HepG2 (cell line): ENCODE results near the gene CLDND2. TPM values are rescaled to one million over a fixed set of nuclear protein-coding genes. Genes with fewer than 3 reads are reported as not detected.

ENCODE experiments used
- DNMT3B ChIP-seq: conservative IDR thresholded peaks from 2 replicates; pipeline ENCODE4 v1.6.1; 2016; ENCODE audit warnings: missing biosample characterization, control low read depth
- FOXO1 ChIP-seq: sonication (generic); formaldehyde crosslinking; IDR thresholded peaks from 2 replicates; pipeline ENCODE4 v1.4.0; 2020; ENCODE audit warnings: missing genetic modification reagents
- HOXD1 ChIP-seq: sonication (generic); formaldehyde crosslinking; IDR thresholded peaks from 2 replicates; pipeline ENCODE4 v1.5.0; 2020; ENCODE audit warnings: missing genetic modification reagents
- NR2F2 ChIP-seq: IDR thresholded peaks from 2 replicates; pipeline ENCODE4 v1.6.1; 2012; ENCODE audit warnings: low read depth, inconsistent platforms, borderline replicate concordance
- U2AF2 ChIP-seq: fragments of 200-400 bp; formaldehyde crosslinking; IDR thresholded peaks from 2 replicates; pipeline ENCODE4 v1.6.1; 2017; ENCODE audit warnings: low read depth, mild to moderate bottlenecking, low read length
- ZMYM3 ChIP-seq: sonication (generic); formaldehyde crosslinking; IDR thresholded peaks from 2 replicates; pipeline ENCODE4 v1.5.1; 2020; ENCODE audit warnings: mild to moderate bottlenecking, missing genetic modification reagents
- ZNF367 ChIP-seq: sonication (generic); formaldehyde crosslinking; IDR thresholded peaks from 2 replicates; pipeline ENCODE4 v1.4.0; 2020; ENCODE audit warnings: missing genetic modification reagents, borderline replicate concordance
- ZNF446 ChIP-seq: sonication (generic); formaldehyde crosslinking; IDR thresholded peaks from 2 replicates; pipeline ENCODE4 v1.5.0; 2020; ENCODE audit warnings: mild to moderate bottlenecking, missing genetic modification reagents
- ZNF510 ChIP-seq: sonication (generic); formaldehyde crosslinking; IDR thresholded peaks from 2 replicates; pipeline ENCODE4 v1.4.0; 2020; ENCODE audit warnings: low read depth, mild to moderate bottlenecking, missing genetic modification reagents
- ZNF607 ChIP-seq: sonication (generic); formaldehyde crosslinking; IDR thresholded peaks from 2 replicates; pipeline ENCODE4 v1.5.1; 2020; ENCODE audit warnings: missing genetic modification reagents, mild to moderate bottlenecking, borderline replicate concordance
- polyA plus RNA-seq, 8 experiments: library from polyadenylated mRNA; depleted of rRNA in 3 of 8; stranded (reverse) in 7 of 8; unstranded in 1 of 8; fragments of >200 nt; fragmentation: Illumina TruSeq in 4 of 8; extraction: Trizol in 4 of 8; gene quantifications; 2 replicates each; pipeline versions ENCODE4 v1.2.1 to v1.2.3, GENCODE V29; 2011 to 2016; ENCODE audit warnings: low read depth in 4 of 8, missing spikeins in 1 of 8, mixed read lengths in 1 of 8; ENCODE audit not compliant: insufficient read depth in 1 of 8
- total RNA-seq, 5 experiments: library from RNA; depleted of rRNA; stranded (reverse); fragments of >200 nt; fragmentation: Illumina TruSeq; extraction: Trizol; gene quantifications; 2 replicates each; pipeline ENCODE4 v1.2.3, GENCODE V29; 2016; ENCODE audit warnings: low read depth in 1 of 5
- TF ChIP-seq, protein P1 (sequence below): sonication (generic); formaldehyde crosslinking; conservative IDR thresholded peaks from 2 replicates; pipeline ENCODE4 v1.8.0; 2022; ENCODE audit warnings: low read depth, missing genetic modification reagents
- TF ChIP-seq, protein P2 (sequence below): IDR thresholded peaks from 2 replicates; pipeline ENCODE4 v1.6.1; 2012; ENCODE audit warnings: low read length, improper control_type of control experiment
- TF ChIP-seq, protein P3 (sequence below), 2 experiments: sonication (generic) in 1 of 2; formaldehyde crosslinking in 1 of 2; IDR thresholded peaks; 2 replicates each; pipeline versions ENCODE4 v1.4.0 to v1.6.1; 2018 to 2020; ENCODE audit warnings: missing genetic modification reagents in 2 of 2, borderline replicate concordance in 1 of 2, low read depth in 1 of 2, mild to moderate bottlenecking in 1 of 2, missing biosample characterization in 1 of 2
- TF ChIP-seq, protein P4 (sequence below): sonication (generic); formaldehyde crosslinking; IDR thresholded peaks from 2 replicates; pipeline ENCODE4 v1.4.0; 2020; ENCODE audit warnings: mild to moderate bottlenecking, missing genetic modification reagents
- TF ChIP-seq, protein P5 (sequence below), 2 experiments: sonication (generic) in 1 of 2; formaldehyde crosslinking in 1 of 2; IDR thresholded peaks; 2 replicates each; pipeline versions ENCODE4 v1.5.1 to v1.6.1; 2011 to 2020; ENCODE audit warnings: borderline replicate concordance in 1 of 2, low read depth in 1 of 2, low read length in 1 of 2, mild to moderate bottlenecking in 1 of 2, missing genetic modification reagents in 1 of 2, moderate library complexity in 1 of 2
- TF ChIP-seq, protein P6 (sequence below): sonication (generic); formaldehyde crosslinking; IDR thresholded peaks from 2 replicates; pipeline ENCODE4 v1.8.0; 2022; ENCODE audit warnings: mild to moderate bottlenecking, missing genetic modification reagents

Gene CLDND2
- total and polyA plus RNA-seq, 2 of the 13 experiments (the other 11 are each of a cell fraction or from before 2014, with no cell fraction given): 0.84 to 1.8 TPM

DNA sequence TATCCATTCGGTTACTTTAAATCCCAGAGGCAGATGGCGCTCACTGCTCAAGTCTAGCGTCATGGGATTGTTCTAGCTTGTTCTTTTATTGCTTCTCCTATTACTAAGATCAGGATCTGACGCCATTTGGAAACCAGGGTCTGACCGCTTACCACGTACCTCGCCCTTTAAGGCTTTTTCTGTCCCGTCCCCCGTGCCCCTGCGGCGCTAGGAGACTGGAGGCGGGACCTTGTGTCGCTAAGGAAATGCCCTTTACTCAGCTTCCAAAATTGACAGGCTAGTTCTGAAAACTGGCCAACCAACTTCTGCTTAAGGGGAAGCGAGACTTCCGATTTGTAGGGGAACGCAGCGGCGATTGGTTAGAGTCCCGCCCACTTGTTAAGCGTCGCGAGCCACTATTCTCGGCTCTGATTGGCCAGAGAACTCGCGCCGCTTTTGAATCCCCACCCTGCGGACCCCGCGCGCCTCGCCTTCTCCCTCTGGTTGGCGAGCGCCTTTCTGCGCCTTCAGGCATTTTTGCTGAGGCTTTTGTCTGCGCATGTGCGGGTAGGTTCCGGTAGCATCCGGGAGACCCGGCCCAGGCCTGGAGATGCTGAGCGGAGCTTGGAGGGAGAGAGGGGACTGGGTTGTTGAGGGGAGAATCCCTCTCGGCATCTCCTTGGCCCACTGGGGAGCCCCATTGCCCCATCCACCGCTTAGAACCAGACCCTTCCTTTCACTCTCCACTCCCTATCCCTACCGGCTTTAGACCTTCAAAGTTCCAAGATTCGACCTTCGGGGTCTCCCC, 25.4 kb upstream of the CLDND2 start (continued):
- TF ChIP-seq, protein P1, sequence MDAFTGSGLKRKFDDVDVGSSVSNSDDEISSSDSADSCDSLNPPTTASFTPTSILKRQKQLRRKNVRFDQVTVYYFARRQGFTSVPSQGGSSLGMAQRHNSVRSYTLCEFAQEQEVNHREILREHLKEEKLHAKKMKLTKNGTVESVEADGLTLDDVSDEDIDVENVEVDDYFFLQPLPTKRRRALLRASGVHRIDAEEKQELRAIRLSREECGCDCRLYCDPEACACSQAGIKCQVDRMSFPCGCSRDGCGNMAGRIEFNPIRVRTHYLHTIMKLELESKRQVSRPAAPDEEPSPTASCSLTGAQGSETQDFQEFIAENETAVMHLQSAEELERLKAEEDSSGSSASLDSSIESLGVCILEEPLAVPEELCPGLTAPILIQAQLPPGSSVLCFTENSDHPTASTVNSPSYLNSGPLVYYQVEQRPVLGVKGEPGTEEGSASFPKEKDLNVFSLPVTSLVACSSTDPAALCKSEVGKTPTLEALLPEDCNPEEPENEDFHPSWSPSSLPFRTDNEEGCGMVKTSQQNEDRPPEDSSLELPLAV: peak; percentile 81; the same call in 1 of the 2 replicates
- TF ChIP-seq, protein P2, sequence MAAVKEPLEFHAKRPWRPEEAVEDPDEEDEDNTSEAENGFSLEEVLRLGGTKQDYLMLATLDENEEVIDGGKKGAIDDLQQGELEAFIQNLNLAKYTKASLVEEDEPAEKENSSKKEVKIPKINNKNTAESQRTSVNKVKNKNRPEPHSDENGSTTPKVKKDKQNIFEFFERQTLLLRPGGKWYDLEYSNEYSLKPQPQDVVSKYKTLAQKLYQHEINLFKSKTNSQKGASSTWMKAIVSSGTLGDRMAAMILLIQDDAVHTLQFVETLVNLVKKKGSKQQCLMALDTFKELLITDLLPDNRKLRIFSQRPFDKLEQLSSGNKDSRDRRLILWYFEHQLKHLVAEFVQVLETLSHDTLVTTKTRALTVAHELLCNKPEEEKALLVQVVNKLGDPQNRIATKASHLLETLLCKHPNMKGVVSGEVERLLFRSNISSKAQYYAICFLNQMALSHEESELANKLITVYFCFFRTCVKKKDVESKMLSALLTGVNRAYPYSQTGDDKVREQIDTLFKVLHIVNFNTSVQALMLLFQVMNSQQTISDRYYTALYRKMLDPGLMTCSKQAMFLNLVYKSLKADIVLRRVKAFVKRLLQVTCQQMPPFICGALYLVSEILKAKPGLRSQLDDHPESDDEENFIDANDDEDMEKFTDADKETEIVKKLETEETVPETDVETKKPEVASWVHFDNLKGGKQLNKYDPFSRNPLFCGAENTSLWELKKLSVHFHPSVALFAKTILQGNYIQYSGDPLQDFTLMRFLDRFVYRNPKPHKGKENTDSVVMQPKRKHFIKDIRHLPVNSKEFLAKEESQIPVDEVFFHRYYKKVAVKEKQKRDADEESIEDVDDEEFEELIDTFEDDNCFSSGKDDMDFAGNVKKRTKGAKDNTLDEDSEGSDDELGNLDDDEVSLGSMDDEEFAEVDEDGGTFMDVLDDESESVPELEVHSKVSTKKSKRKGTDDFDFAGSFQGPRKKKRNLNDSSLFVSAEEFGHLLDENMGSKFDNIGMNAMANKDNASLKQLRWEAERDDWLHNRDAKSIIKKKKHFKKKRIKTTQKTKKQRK: no peak; the same call in 1 of the 2 replicates
- no peak; the same call in 1 of the 2 replicates for TF ChIP-seq NR2F2
- TF ChIP-seq HOXD1 (CRISPR knock-in tag): no peak
- TF ChIP-seq, protein P3, sequence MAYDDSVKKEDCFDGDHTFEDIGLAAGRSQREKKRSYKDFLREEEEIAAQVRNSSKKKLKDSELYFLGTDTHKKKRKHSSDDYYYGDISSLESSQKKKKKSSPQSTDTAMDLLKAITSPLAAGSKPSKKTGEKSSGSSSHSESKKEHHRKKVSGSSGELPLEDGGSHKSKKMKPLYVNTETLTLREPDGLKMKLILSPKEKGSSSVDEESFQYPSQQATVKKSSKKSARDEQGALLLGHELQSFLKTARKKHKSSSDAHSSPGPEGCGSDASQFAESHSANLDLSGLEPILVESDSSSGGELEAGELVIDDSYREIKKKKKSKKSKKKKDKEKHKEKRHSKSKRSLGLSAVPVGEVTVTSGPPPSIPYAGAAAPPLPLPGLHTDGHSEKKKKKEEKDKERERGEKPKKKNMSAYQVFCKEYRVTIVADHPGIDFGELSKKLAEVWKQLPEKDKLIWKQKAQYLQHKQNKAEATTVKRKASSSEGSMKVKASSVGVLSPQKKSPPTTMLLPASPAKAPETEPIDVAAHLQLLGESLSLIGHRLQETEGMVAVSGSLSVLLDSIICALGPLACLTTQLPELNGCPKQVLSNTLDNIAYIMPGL (CRISPR knock-in tag; IDR thresholded peaks at IDR 0.05; ENCODE audit: borderline replicate concordance in 1 of 2, low read depth in 1 of 2): no peak
- 0 out of 2 replicates have a peak, but pooled peaks have one; percentile 48 for TF ChIP-seq ZNF367 (CRISPR knock-in tag)
- TF ChIP-seq, protein P4, sequence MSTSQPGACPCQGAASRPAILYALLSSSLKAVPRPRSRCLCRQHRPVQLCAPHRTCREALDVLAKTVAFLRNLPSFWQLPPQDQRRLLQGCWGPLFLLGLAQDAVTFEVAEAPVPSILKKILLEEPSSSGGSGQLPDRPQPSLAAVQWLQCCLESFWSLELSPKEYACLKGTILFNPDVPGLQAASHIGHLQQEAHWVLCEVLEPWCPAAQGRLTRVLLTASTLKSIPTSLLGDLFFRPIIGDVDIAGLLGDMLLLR (CRISPR knock-in tag): no peak
- no peak for TF ChIP-seq FOXO1 (CRISPR knock-in tag)
- TF ChIP-seq, protein P5, sequence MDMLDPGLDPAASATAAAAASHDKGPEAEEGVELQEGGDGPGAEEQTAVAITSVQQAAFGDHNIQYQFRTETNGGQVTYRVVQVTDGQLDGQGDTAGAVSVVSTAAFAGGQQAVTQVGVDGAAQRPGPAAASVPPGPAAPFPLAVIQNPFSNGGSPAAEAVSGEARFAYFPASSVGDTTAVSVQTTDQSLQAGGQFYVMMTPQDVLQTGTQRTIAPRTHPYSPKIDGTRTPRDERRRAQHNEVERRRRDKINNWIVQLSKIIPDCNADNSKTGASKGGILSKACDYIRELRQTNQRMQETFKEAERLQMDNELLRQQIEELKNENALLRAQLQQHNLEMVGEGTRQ (IDR thresholded peaks at IDR 0.05; ENCODE audit: low read depth, low read length): no peak
- TF ChIP-seq, protein P5 (CRISPR knock-in tag; IDR thresholded peaks at IDR 0.05; ENCODE audit: borderline replicate concordance): no peak
- TF ChIP-seq U2AF2: no peak
- no peak for TF ChIP-seq ZNF446 (CRISPR knock-in tag)
- no peak for TF ChIP-seq ZNF510 (CRISPR knock-in tag)
- TF ChIP-seq ZNF607 (CRISPR knock-in tag): peak; percentile 66
- TF ChIP-seq, protein P6, sequence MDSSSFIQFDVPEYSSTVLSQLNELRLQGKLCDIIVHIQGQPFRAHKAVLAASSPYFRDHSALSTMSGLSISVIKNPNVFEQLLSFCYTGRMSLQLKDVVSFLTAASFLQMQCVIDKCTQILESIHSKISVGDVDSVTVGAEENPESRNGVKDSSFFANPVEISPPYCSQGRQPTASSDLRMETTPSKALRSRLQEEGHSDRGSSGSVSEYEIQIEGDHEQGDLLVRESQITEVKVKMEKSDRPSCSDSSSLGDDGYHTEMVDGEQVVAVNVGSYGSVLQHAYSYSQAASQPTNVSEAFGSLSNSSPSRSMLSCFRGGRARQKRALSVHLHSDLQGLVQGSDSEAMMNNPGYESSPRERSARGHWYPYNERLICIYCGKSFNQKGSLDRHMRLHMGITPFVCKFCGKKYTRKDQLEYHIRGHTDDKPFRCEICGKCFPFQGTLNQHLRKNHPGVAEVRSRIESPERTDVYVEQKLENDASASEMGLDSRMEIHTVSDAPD (CRISPR knock-in tag): 0 out of 2 replicates have a peak, but pooled peaks have one; percentile 53
- no peak for TF ChIP-seq ZMYM3 (CRISPR knock-in tag)
- TF ChIP-seq DNMT3B: no peak
